Tibial nerve (tissue), 4 donors: Measurements from ENCODE around the gene BPIFB6. TPM values are rescaled to one million over a fixed set of nuclear protein-coding genes. Genes with fewer than 3 reads are reported as not detected.
"Not testable (repeated sequence)": the region's sequence is repeated elsewhere in the genome, so short reads cannot be mapped to it uniquely, and the experiment has no call there.

Experiments
- DNase-seq, 2 donors: peaks; one replicate each; pipeline ENCODE4 v3.0.0-alpha.2; 2019; ENCODE audit warnings: low spot score in 2 of 2
- H3K27ac ChIP-seq, 4 donors: fragments of 200-600 bp; sonication (generic) in 3 of 4; one replicate each; pipeline ENCODE4 v1.5.1; 2017 to 2019; ENCODE audit warnings: mild to moderate bottlenecking in 1 of 4
- H3K27me3 ChIP-seq, 2 donors: fragments of 200-600 bp; sonication (generic) in 1 of 2; one replicate each; pipeline versions ENCODE4 v1.5.1 to v1.6.0; 2017 to 2019
- H3K36me3 ChIP-seq, 3 donors: fragments of 200-600 bp; sonication (generic); one replicate each; pipeline ENCODE4 v1.5.1; 2018 to 2019
- H3K4me1 ChIP-seq, 4 donors: fragments of 200-600 bp; sonication (generic) in 3 of 4; one replicate each; pipeline ENCODE4 v1.5.1; 2017 to 2019
- H3K4me3 ChIP-seq, 4 donors: fragments of 200-600 bp; sonication (generic) in 3 of 4; one replicate each; pipeline ENCODE4 v1.5.1; 2017 to 2019; ENCODE audit warnings: mild to moderate bottlenecking in 1 of 4, moderate library complexity in 1 of 4
- H3K9me3 ChIP-seq, 4 donors: fragments of 200-600 bp; sonication (generic) in 3 of 4; one replicate each; pipeline ENCODE4 v1.5.1; 2017 to 2019
- CTCF ChIP-seq, 5 experiments: fragments of 200-600 bp in 3 of 5; fragments of 450-650 bp in 2 of 5; sonication (generic) in 3 of 5; IDR thresholded peaks; one replicate each; pipeline ENCODE4 v1.5.1; 2016 to 2019; ENCODE audit warnings: antibody characterized with exemption in 5 of 5, mild to moderate bottlenecking in 3 of 5, moderate library complexity in 2 of 5
- EP300 ChIP-seq, 2 donors: sonication (generic); formaldehyde crosslinking; IDR thresholded peaks; one replicate each; pipeline ENCODE4 v1.6.1; 2017; ENCODE audit warnings: antibody characterized with exemption in 2 of 2, mild to moderate bottlenecking in 1 of 2
- POLR2A ChIP-seq, 2 donors: fragments of 450-650 bp; IDR thresholded peaks; one replicate each; pipeline ENCODE4 v1.6.1; 2017; ENCODE audit warnings: antibody characterized with exemption in 2 of 2, mild to moderate bottlenecking in 2 of 2, moderate library complexity in 2 of 2
- WGBS, 2 donors: methylation state at CpG; one replicate each; pipeline ENCODE4 v1.1.5; 2018; 5-methylcytosine and 5-hydroxymethylcytosine counted together
- total RNA-seq, 4 donors: library from RNA; depleted of rRNA; stranded (reverse); fragments of >200 nt; gene quantifications; one replicate each; pipeline ENCODE4 v1.1.0, GENCODE V29; 2016

BPIFB6 gene
- total RNA-seq, 4 donors from 2014 or later, result not detected

GRCh38 chr20:33042430-33042829 is 11.0 kb downstream of the BPIFB6 start:
- no peaks in the 10 kb centered on the region for H3K4me1 ChIP-seq
- peaks cover 0 to 17% (median 4%) of the 10 kb centered on the region in 4 donors for H3K9me3 ChIP-seq
- H3K27ac ChIP-seq, result no peak overlapping the region
- no peak for DNase-seq
- TF ChIP-seq EP300 (IDR thresholded peaks at IDR 0.05), result no peak
- no peak for TF ChIP-seq CTCF (IDR thresholded peaks at IDR 0.05)
- TF ChIP-seq POLR2A (IDR thresholded peaks at IDR 0.05), result no peak
- no peak overlapping the region for H3K4me3 ChIP-seq
- H3K36me3 ChIP-seq, result no peaks in the 10 kb centered on the region
- H3K27me3 ChIP-seq, result no peaks in the 10 kb centered on the region
- WGBS, 2 donors, result 78 to 97% methylated on average over 3 of the region's 3 CpGs

- DNase-seq, result no peak
- TF ChIP-seq CTCF (IDR thresholded peaks at IDR 0.05) (no peak), POLR2A (IDR thresholded peaks at IDR 0.05) (no peak), EP300 (IDR thresholded peaks at IDR 0.05) (no peak)
- Histone ChIP-seq H3K27ac (no peak overlapping the region), H3K9me3 (peaks cover 0 to 17% (median 4%) of the 10 kb centered on the region in 4 donors), H3K4me1 (no peaks in the 10 kb centered on the region), H3K4me3 (no peak overlapping the region), H3K27me3 (no peaks in the 10 kb centered on the region), H3K36me3 (no peaks in the 10 kb centered on the region)
- WGBS, 2 donors, result 57 to 68% methylated on average over 2 of the region's 2 CpGs
Observed at GRCh38 chr20:33042983-33043730, 11.7 kb downstream of the BPIFB6 start.

GRCh38 chr20:33043731-33044181 is 12.3 kb downstream of the BPIFB6 start:
- Histone ChIP-seq H3K9me3 (peaks cover 0 to 17% (median 4%) of the 10 kb centered on the region in 4 donors), H3K36me3 (no peaks in the 10 kb centered on the region), H3K4me1 (no peaks in the 10 kb centered on the region), H3K27ac (no peak overlapping the region), H3K4me3 (no peak overlapping the region), H3K27me3 (no peaks in the 10 kb centered on the region)
- WGBS, 2 donors, result 61 to 71% methylated on average over 1 of the region's 1 CpG
- TF ChIP-seq POLR2A (IDR thresholded peaks at IDR 0.05) (no peak), EP300 (IDR thresholded peaks at IDR 0.05) (no peak), CTCF (IDR thresholded peaks at IDR 0.05) (no peak)
- no peak for DNase-seq

GRCh38 chr20:33045129-33045721 is 13.8 kb downstream of the BPIFB6 start:
- not testable (repeated sequence) for H3K4me3 ChIP-seq, H3K27ac ChIP-seq, H3K36me3 ChIP-seq, H3K4me1 ChIP-seq, DNase-seq, H3K27me3 ChIP-seq
- H3K9me3 ChIP-seq, result peaks cover 0 to 17% (median 4%) of the 10 kb centered on the region in 4 donors
- WGBS, 2 donors, result 85 to 89% methylated on average over 15 of the region's 15 CpGs

GRCh38 chr20:33046412-33046811 is 15.0 kb downstream of the BPIFB6 start:
- WGBS, 2 donors, result 85 to 88% methylated on average over 3 of the region's 3 CpGs

More at GRCh38 chr20:33046412-33046811, 15.0 kb downstream of the BPIFB6 start:
- no peak for DNase-seq
- Histone ChIP-seq H3K9me3 (peaks cover 0 to 17% (median 4%) of the 10 kb centered on the region in 4 donors), H3K4me3 (no peak overlapping the region), H3K36me3 (no peaks in the 10 kb centered on the region), H3K27me3 (no peaks in the 10 kb centered on the region), H3K4me1 (no peaks in the 10 kb centered on the region), H3K27ac (no peak overlapping the region)
- TF ChIP-seq POLR2A (IDR thresholded peaks at IDR 0.05), result no peak
- no peak for TF ChIP-seq EP300 (IDR thresholded peaks at IDR 0.05)
- no peak for TF ChIP-seq CTCF (IDR thresholded peaks at IDR 0.05)
